NB4 (cell line): Measurements from ENCODE around the gene GLS2.
"Not testable (repeated sequence)": the region's sequence is repeated elsewhere in the genome, so short reads cannot be mapped to it uniquely, and the experiment has no call there.

Experiments
- CTCF ChIP-seq: IDR thresholded peaks from one replicate; pipeline ENCODE4 v1.5.1; 2012; ENCODE audit warnings: low read depth, low read length
- MAX ChIP-seq: IDR thresholded peaks from 2 replicates; pipeline ENCODE4 v1.6.1; 2011; ENCODE audit warnings: low read depth, low read length
- POLR2A ChIP-seq: IDR thresholded peaks from 2 replicates; pipeline ENCODE4 v1.6.1; 2011; ENCODE audit warnings: mild to moderate bottlenecking; ENCODE audit not compliant: insufficient read length; ENCODE audit errors: extremely low read depth

- TF ChIP-seq CTCF, POLR2A, MAX: not testable (repeated sequence)
Observed at GRCh38 chr12:56499879-56500278, 11.9 kb upstream of the GLS2 start.
